ENCODE measurements around the gene STX4. TPM values are rescaled to one million over a fixed set of nuclear protein-coding genes. Genes with fewer than 3 reads are reported as not detected.

STX4 gene
- total and polyA plus RNA-seq, 9 of the 15 experiments (the other 6 are each of a cell fraction or from before 2014, with no cell fraction given), result 3.2 to 48.0 (median 21.5) TPM

DNA sequence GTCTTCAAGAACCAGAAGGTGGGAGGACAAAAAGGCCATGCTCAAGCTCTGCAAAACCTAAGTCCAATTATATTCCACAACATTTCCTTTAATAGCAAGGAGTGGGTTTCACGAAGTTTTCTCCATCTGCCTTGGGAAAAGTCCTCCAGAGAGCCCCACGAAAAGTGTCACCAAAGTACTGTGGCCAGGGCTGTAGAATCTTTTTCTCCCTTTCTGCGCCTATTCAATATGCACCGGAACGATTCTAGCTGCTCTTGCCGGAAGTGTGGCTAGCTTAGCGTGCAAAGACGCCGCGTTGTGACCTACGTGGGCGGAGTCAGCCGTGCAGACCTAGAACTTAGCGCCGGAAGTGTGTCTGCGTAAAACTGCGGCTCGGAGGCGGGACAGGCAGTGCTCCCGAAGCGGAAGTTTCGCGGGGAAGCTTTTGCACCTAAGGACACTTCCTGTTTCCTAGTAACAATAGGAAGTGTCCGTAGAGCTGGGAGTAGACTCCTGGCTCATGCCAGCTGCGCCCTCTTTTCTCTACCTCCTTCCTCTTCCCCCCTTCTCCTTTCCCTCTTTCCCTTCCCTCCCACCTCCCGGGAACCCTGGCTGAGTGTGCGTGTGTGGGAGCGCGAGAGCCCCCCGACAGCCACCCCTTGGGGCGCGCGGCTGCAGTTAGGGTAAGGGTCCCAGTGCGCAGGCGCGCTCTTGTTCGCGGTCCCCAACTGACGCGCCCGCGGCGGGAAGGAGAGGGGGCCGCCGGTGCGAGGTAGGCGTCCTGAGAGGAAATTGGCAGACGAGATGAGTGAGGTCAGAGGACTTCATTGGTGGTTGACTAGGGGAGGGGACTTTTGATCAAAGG is 40.8 kb downstream of the STX4 start, which contains the start of the genes ZNF646 and ZNF668 (continued):
- TF ChIP-seq ZFP30 (CRISPR knock-in tag; IDR thresholded peaks at IDR 0.05; ENCODE audit: borderline replicate concordance) (no peak), U2AF1 (optimal IDR thresholded peaks at IDR 0.05; ENCODE audit: low read depth, low read length) (no peak), CCNT2 (IDR thresholded peaks at IDR 0.05; ENCODE audit: borderline replicate concordance, extremely low read depth, insufficient read length, low read depth, low read length) (no peak), HNRNPL (IDR thresholded peaks at IDR 0.05; ENCODE audit: low read depth, low read length) (no peak), LEF1 (IDR thresholded peaks at IDR 0.05) (no peak), EGR1 (conservative IDR thresholded peaks at IDR 0.05) (peak; percentile 78), ZNF274 (IDR thresholded peaks at IDR 0.05; ENCODE audit: borderline replicate concordance, low read depth, low read length) (no peak), GABPB1 (CRISPR knock-in tag; IDR thresholded peaks at IDR 0.05) (peak; percentile 99)
- TF ChIP-seq, protein P1, sequence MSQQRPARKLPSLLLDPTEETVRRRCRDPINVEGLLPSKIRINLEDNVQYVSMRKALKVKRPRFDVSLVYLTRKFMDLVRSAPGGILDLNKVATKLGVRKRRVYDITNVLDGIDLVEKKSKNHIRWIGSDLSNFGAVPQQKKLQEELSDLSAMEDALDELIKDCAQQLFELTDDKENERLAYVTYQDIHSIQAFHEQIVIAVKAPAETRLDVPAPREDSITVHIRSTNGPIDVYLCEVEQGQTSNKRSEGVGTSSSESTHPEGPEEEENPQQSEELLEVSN (IDR thresholded peaks at IDR 0.05; ENCODE audit: borderline replicate concordance in 1 of 2, extremely low read depth in 1 of 2, insufficient read depth in 1 of 2, insufficient read length in 1 of 2, low read depth in 1 of 2, low read length in 1 of 2, poor library complexity in 1 of 2, severe bottlenecking in 1 of 2), result peak; percentile 7 to 42
- TF ChIP-seq, protein P2, sequence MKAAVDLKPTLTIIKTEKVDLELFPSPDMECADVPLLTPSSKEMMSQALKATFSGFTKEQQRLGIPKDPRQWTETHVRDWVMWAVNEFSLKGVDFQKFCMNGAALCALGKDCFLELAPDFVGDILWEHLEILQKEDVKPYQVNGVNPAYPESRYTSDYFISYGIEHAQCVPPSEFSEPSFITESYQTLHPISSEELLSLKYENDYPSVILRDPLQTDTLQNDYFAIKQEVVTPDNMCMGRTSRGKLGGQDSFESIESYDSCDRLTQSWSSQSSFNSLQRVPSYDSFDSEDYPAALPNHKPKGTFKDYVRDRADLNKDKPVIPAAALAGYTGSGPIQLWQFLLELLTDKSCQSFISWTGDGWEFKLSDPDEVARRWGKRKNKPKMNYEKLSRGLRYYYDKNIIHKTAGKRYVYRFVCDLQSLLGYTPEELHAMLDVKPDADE (conservative IDR thresholded peaks at IDR 0.05; ENCODE audit: control insufficient read depth, low read depth, low read length), result peak; percentile 85
- TF ChIP-seq, protein P3, sequence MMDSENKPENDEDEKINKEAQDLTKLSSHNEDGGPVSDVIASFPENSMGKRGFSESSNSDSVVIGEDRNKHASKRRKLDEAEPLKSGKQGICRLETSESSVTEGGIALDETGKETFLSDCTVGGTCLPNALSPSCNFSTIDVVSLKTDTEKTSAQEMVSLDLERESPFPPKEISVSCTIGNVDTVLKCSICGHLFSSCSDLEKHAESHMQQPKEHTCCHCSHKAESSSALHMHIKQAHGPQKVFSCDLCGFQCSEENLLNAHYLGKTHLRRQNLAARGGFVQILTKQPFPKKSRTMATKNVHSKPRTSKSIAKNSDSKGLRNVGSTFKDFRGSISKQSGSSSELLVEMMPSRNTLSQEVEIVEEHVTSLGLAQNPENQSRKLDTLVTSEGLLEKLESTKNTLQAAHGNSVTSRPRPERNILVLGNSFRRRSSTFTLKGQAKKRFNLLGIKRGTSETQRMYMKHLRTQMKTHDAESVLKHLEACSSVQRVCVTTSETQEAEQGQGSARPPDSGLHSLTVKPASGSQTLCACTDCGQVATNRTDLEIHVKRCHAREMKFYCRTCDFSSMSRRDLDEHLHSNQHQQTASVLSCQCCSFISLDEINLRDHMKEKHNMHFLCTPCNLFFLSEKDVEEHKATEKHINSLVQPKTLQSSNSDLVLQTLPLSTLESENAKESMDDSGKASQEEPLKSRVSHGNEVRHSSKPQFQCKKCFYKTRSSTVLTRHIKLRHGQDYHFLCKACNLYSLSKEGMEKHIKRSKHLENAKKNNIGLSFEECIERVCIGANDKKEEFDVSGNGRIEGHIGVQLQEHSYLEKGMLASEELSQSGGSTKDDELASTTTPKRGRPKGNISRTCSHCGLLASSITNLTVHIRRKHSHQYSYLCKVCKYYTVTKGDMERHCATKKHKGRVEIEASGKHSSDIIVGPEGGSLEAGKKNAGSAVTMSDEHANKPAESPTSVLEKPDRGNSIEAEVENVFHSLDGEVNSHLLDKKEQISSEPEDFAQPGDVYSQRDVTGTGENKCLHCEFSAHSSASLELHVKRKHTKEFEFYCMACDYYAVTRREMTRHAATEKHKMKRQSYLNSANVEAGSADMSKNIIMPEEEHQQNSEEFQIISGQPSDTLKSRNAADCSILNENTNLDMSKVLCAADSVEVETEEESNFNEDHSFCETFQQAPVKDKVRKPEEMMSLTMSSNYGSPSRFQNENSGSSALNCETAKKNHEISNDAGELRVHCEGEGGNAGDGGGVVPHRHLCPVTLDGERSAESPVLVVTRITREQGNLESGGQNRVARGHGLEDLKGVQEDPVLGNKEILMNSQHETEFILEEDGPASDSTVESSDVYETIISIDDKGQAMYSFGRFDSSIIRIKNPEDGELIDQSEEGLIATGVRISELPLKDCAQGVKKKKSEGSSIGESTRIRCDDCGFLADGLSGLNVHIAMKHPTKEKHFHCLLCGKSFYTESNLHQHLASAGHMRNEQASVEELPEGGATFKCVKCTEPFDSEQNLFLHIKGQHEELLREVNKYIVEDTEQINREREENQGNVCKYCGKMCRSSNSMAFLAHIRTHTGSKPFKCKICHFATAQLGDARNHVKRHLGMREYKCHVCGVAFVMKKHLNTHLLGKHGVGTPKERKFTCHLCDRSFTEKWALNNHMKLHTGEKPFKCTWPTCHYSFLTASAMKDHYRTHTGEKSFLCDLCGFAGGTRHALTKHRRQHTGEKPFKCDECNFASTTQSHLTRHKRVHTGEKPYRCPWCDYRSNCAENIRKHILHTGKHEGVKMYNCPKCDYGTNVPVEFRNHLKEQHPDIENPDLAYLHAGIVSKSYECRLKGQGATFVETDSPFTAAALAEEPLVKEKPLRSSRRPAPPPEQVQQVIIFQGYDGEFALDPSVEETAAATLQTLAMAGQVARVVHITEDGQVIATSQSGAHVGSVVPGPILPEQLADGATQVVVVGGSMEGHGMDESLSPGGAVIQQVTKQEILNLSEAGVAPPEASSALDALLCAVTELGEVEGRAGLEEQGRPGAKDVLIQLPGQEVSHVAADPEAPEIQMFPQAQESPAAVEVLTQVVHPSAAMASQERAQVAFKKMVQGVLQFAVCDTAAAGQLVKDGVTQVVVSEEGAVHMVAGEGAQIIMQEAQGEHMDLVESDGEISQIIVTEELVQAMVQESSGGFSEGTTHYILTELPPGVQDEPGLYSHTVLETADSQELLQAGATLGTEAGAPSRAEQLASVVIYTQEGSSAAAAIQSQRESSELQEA (IDR thresholded peaks at IDR 0.05; ENCODE audit: low read depth), result 0 out of 2 replicates have a peak, but pooled peaks have one; percentile 15
- TF ChIP-seq, protein P4, sequence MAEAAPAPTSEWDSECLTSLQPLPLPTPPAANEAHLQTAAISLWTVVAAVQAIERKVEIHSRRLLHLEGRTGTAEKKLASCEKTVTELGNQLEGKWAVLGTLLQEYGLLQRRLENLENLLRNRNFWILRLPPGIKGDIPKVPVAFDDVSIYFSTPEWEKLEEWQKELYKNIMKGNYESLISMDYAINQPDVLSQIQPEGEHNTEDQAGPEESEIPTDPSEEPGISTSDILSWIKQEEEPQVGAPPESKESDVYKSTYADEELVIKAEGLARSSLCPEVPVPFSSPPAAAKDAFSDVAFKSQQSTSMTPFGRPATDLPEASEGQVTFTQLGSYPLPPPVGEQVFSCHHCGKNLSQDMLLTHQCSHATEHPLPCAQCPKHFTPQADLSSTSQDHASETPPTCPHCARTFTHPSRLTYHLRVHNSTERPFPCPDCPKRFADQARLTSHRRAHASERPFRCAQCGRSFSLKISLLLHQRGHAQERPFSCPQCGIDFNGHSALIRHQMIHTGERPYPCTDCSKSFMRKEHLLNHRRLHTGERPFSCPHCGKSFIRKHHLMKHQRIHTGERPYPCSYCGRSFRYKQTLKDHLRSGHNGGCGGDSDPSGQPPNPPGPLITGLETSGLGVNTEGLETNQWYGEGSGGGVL (CRISPR knock-in tag; IDR thresholded peaks at IDR 0.05), result no peak

Measured in K562 (cell line).